Panc1 (cell line): ENCODE measurements around the gene SLC27A2. TPM values are rescaled to one million over a fixed set of nuclear protein-coding genes. Genes with fewer than 3 reads are reported as not detected.

ENCODE experiments used
- ATAC-seq: fragments of 200-7000 bp; cut with Tn5 transposase; 2 replicates; pipeline ENCODE4 v1.9.1; 2020; ENCODE audit warnings: mild to moderate bottlenecking, moderate library complexity
- BruUV-seq: library from RNA; stranded (reverse); fragments of 400-500 nt; replicated peaks from 2 replicates; lab custom pipeline; 2021; lab: Mats Ljungman, UMichigan
- CTCF ChIA-PET: fragments of 300-600 bp; sonication (Branson Sonifier 250); formaldehyde crosslinking; loops from one replicate; lab custom pipeline; 2022; ENCODE audit warnings: antibody characterized with exemption; lab: Charles Lee
- POLR2A ChIA-PET: fragments of 300-600 bp; sonication (Branson Sonifier 250); formaldehyde crosslinking; loops from one replicate; lab custom pipeline; 2022; ENCODE audit warnings: antibody characterized with exemption; lab: Charles Lee
- DNase-seq: peaks from one replicate; pipeline ENCODE4 v3.0.0-alpha.2; 2010; ENCODE audit warnings: low read depth, low spot score
- H3K27ac ChIP-seq: 2 replicates; pipeline ENCODE4 v1.5.1; 2011; ENCODE audit warnings: mild to moderate bottlenecking, low read length, inconsistent platforms
- H3K27me3 ChIP-seq: fragments of 200-500 bp; sonication (Bioruptor generic); 2 replicates; pipeline ENCODE4 v1.6.0; 2014; ENCODE audit warnings: low read length, inconsistent platforms; ENCODE audit not compliant: control insufficient read depth, insufficient read depth
- H3K36me3 ChIP-seq: fragments of 200-500 bp; sonication (Bioruptor generic); 2 replicates; pipeline ENCODE4 v1.5.1; 2014; ENCODE audit warnings: inconsistent platforms, mild to moderate bottlenecking, low read length, moderate library complexity; ENCODE audit not compliant: control insufficient read depth, insufficient read depth
- H3K4me1 ChIP-seq: 2 replicates; pipeline ENCODE4 v1.5.1; 2011; ENCODE audit warnings: inconsistent platforms, mild to moderate bottlenecking, low read length, moderate library complexity; ENCODE audit not compliant: control insufficient read depth, insufficient read depth
- H3K4me3 ChIP-seq, 2 experiments: 2 replicates each; pipeline ENCODE4 v1.5.1; 2011 to 2012; ENCODE audit warnings: low read depth in 2 of 2, low read length in 2 of 2, mild to moderate bottlenecking in 2 of 2, inconsistent platforms in 1 of 2, moderate library complexity in 1 of 2
- H3K9me3 ChIP-seq: fragments of 200-500 bp; sonication (Bioruptor generic); 2 replicates; pipeline ENCODE4 v1.5.1; 2014; ENCODE audit warnings: low read depth, mild to moderate bottlenecking, inconsistent platforms, low read length, moderate library complexity; ENCODE audit not compliant: control insufficient read depth, insufficient read depth
- CTCF ChIP-seq: fragments of 450-650 bp; IDR thresholded peaks from 2 replicates; pipeline ENCODE4 v1.5.1; 2017; ENCODE audit warnings: mild to moderate bottlenecking
- POLR2AphosphoS5 ChIP-seq: IDR thresholded peaks from 2 replicates; pipeline ENCODE4 v1.6.1; 2012; ENCODE audit warnings: mild to moderate bottlenecking, low read depth, low read length, moderate library complexity
- REST ChIP-seq, 2 experiments: IDR thresholded peaks; 2 replicates each; pipeline ENCODE4 v1.6.1; 2011 to 2012; ENCODE audit warnings: low read depth in 2 of 2, control low read depth in 1 of 2, low read length in 1 of 2, mild to moderate bottlenecking in 1 of 2, moderate library complexity in 1 of 2; ENCODE audit not compliant: insufficient read depth in 1 of 2
- SIN3A ChIP-seq: IDR thresholded peaks from 2 replicates; pipeline ENCODE4 v1.6.1; 2012; ENCODE audit warnings: low read depth, mild to moderate bottlenecking, low read length, moderate library complexity, borderline replicate concordance; ENCODE audit not compliant: insufficient read depth
- TCF7L2 ChIP-seq: IDR thresholded peaks from 2 replicates; pipeline ENCODE4 v1.6.1; 2011; ENCODE audit warnings: mild to moderate bottlenecking, low read depth, low read length, inconsistent platforms
- in situ Hi-C: cut with HindIII; loops from 2 replicates; pipeline ENCODE4 v1.10.0; 2016; ENCODE audit warnings: low sequenced_read_pairs, low pct_unique_long_range_greater_than_20kb
- intact Hi-C: fragments of 100-400 bp; cut with micrococcal nuclease; formaldehyde crosslinking; loops from one replicate; pipeline ENCODE4 v1.10.0; 2022; ENCODE audit not compliant: unreplicated experiment
- total RNA-seq: library from RNA; stranded (reverse); gene quantifications from one replicate; pipeline ENCODE4 v1.2.1, GENCODE V29; 2021; ENCODE audit not compliant: unreplicated experiment

SLC27A2 gene
- total RNA-seq, 1 experiment from 2014 or later = 0.18 TPM

GRCh38 chr15:50183112-50183794 lies 1.3 kb downstream of the SLC27A2 start:
- POLR2A ChIA-PET = interaction anchor here (0.6 to 0.7 kb wide), 2 partner anchors 440 to 952 kb away, joined by 3 read pairs; no protein-coding TSS in a partner anchor
- no peak for ATAC-seq
- in situ Hi-C loops = no loop called here

More at GRCh38 chr15:50183112-50183794, 1.3 kb downstream of the SLC27A2 start:
- no peak for DNase-seq
- Histone ChIP-seq H3K27me3 (peaks cover 16% of the 10 kb centered on the region), H3K9me3 (no peaks in the 10 kb centered on the region), H3K4me3 (no peak overlapping the region), H3K36me3 (no peaks in the 10 kb centered on the region), H3K27ac (no peak overlapping the region), H3K4me1 (peaks cover 10% of the 10 kb centered on the region; the same call in 1 of the 2 replicates)
- no TSS peak for BruUV-seq
- TF ChIP-seq POLR2AphosphoS5 (no peak), TCF7L2 (no peak), SIN3A (no peak), CTCF (no peak), REST (IDR thresholded peaks at IDR 0.05; ENCODE audit: insufficient read depth in 1 of 2, low read depth in 2 of 2, low read length in 1 of 2) (no peak)
- intact Hi-C loops = no loop called here
- CTCF ChIA-PET = no interaction called here
